ENCODE results near the gene F12.

DNA sequence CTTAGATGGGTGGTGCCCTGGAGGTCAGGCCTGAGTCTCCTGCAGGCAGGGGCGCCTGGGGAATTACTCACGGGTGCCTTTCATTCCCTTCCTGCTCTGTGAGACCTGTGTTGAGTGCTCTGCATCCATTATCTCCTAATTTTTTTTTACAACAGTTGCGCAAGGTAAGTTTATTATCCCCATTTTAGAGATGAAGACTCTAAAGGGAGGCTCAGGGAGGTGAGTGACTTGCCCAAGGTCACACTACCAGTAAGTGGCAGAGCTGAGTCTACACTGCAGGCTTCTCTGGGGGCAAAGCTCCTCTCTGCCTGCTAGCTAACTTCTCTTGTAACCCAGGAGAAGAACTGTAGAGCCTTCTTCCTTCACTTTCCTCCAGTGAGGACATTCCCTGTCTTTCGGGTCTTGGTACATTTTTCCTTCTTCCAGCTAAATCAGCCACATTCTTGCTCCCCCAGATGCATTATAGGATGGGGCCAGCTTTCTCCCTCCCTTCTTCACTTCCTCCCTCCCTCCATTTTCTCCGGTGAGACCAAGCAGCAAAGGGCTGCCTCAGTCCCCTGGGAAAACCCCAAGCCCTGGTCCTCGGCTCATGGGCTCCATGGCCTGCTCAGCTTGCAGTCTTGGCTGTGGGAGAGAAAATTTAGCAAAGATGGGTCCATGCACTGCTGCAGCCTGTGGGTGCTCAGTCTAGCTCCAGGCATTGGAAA, 39.0 kb upstream of the F12 start:
- TF ChIP-seq, protein P1, sequence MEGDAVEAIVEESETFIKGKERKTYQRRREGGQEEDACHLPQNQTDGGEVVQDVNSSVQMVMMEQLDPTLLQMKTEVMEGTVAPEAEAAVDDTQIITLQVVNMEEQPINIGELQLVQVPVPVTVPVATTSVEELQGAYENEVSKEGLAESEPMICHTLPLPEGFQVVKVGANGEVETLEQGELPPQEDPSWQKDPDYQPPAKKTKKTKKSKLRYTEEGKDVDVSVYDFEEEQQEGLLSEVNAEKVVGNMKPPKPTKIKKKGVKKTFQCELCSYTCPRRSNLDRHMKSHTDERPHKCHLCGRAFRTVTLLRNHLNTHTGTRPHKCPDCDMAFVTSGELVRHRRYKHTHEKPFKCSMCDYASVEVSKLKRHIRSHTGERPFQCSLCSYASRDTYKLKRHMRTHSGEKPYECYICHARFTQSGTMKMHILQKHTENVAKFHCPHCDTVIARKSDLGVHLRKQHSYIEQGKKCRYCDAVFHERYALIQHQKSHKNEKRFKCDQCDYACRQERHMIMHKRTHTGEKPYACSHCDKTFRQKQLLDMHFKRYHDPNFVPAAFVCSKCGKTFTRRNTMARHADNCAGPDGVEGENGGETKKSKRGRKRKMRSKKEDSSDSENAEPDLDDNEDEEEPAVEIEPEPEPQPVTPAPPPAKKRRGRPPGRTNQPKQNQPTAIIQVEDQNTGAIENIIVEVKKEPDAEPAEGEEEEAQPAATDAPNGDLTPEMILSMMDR (IDR thresholded peaks at IDR 0.05) = no peak
- no peak for TF ChIP-seq GABPA (IDR thresholded peaks at IDR 0.05; ENCODE audit: low read depth)
- TF ChIP-seq RAD21 (IDR thresholded peaks at IDR 0.05; ENCODE audit: low read length) = no peak
